Measurements from ENCODE around the gene ASPM.
"Not testable (repeated sequence)": the region's sequence is repeated elsewhere in the genome, so short reads cannot be mapped to it uniquely, and the experiment has no call there.

Gene ASPM

GRCh38 chr1:197141575-197141974 is 4.9 kb downstream of the ASPM start:
- DNase-seq, result no peak

GRCh38 chr1:197140121-197140520 is 6.3 kb downstream of the ASPM start:
- no peak for DNase-seq

GRCh38 chr1:197139169-197139568 is 7.3 kb downstream of the ASPM start:
- DNase-seq, result no peak

- peak; percentile 12 for DNase-seq
Observed at GRCh38 chr1:197137322-197137721, 9.1 kb downstream of the ASPM start.

GRCh38 chr1:197130677-197131304 is 15.7 kb downstream of the ASPM start:
- no peak for DNase-seq

GRCh38 chr1:197129698-197130097 is 16.8 kb downstream of the ASPM start:
- DNase-seq, result no peak

- DNase-seq, result no peak
Observed at GRCh38 chr1:197127246-197127912, 19.1 kb downstream of the ASPM start.

- DNase-seq, result no peak
Observed at GRCh38 chr1:197126691-197127090, 19.8 kb downstream of the ASPM start.

GRCh38 chr1:197124376-197124775 is 22.1 kb downstream of the ASPM start:
- no peak for DNase-seq

- DNase-seq, result no peak
Observed at GRCh38 chr1:197116156-197116555, 30.3 kb downstream of the ASPM start.

- no peak for DNase-seq
Observed at GRCh38 chr1:197106869-197107268, 39.6 kb downstream of the ASPM start.

- no peak for DNase-seq
Observed at GRCh38 chr1:197103300-197103699, 43.2 kb downstream of the ASPM start.

GRCh38 chr1:197101978-197102377 is 44.5 kb downstream of the ASPM start:
- no peak for DNase-seq

GRCh38 chr1:197100677-197101076 is 45.8 kb downstream of the ASPM start:
- DNase-seq, result no peak

GRCh38 chr1:197099444-197099843 is 47.0 kb downstream of the ASPM start:
- no peak for DNase-seq

GRCh38 chr1:197096971-197097370 is 49.5 kb downstream of the ASPM start:
- DNase-seq, result not testable (repeated sequence)

- no peak for DNase-seq
Observed at GRCh38 chr1:197096137-197096536, 50.3 kb downstream of the ASPM start.

GRCh38 chr1:197093226-197093885 is 53.1 kb downstream of the ASPM start:
- DNase-seq, result no peak

GRCh38 chr1:197092491-197093023 is 53.9 kb downstream of the ASPM start:
- DNase-seq, result no peak

GRCh38 chr1:197083474-197083873 is 63.0 kb downstream of the ASPM start:
- no peak for DNase-seq

- no peak for DNase-seq
Observed at GRCh38 chr1:197081117-197081753, 65.2 kb downstream of the ASPM start.

GRCh38 chr1:197080323-197080722 is 66.1 kb downstream of the ASPM start:
- DNase-seq, result no peak

- DNase-seq, result no peak
Observed at GRCh38 chr1:197076585-197076984, 69.9 kb downstream of the ASPM start.

GRCh38 chr1:197073978-197074377 is 72.5 kb downstream of the ASPM start:
- no peak for DNase-seq
